Skeletal muscle cell (primary cell): ENCODE measurements around the gene SCN1A.
"Not testable (repeated sequence)": the region's sequence is repeated elsewhere in the genome, so short reads cannot be mapped to it uniquely, and the experiment has no call there.

Experiments
- DNase-seq: peaks from one replicate; pipeline ENCODE4 v3.0.0-alpha.2; 2010; ENCODE audit warnings: low read depth
- H3K4me3 ChIP-seq: 2 replicates; pipeline ENCODE4 v1.5.1; 2011; ENCODE audit warnings: low read depth, mild to moderate bottlenecking, control low read depth, low read length, moderate library complexity

The SCN1A gene

GRCh38 chr2:166138144-166138543 lies 10.3 kb upstream of the SCN1A start:
- no peak for DNase-seq

GRCh38 chr2:166137331-166137730 lies 9.5 kb upstream of the SCN1A start:
- DNase-seq: no peak
- no peak overlapping the region for H3K4me3 ChIP-seq

More at GRCh38 chr2:166138144-166138543, 10.3 kb upstream of the SCN1A start:
- no peak overlapping the region for H3K4me3 ChIP-seq

DNA sequence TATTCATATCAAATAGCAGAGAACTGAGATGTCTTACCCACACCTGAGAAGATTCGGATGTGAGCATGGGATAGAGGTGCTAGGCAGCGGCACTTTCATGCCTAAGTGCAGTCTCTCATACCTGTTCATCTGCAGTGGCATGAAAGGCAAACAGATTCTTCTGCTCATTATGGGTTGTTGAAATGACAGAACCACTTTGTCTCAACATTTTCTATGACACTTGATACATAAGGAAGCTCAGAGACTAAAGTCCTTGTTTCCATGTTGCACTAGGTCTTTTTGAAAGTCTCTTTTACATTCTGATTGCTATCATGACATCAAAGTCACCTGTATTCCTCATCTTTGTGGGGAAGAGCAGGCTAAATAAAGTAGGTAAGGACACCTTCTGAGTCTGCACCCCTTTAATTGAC lies 8.0 kb upstream of the SCN1A start:
- H3K4me3 ChIP-seq: no peak overlapping the region
- DNase-seq: no peak

DNA sequence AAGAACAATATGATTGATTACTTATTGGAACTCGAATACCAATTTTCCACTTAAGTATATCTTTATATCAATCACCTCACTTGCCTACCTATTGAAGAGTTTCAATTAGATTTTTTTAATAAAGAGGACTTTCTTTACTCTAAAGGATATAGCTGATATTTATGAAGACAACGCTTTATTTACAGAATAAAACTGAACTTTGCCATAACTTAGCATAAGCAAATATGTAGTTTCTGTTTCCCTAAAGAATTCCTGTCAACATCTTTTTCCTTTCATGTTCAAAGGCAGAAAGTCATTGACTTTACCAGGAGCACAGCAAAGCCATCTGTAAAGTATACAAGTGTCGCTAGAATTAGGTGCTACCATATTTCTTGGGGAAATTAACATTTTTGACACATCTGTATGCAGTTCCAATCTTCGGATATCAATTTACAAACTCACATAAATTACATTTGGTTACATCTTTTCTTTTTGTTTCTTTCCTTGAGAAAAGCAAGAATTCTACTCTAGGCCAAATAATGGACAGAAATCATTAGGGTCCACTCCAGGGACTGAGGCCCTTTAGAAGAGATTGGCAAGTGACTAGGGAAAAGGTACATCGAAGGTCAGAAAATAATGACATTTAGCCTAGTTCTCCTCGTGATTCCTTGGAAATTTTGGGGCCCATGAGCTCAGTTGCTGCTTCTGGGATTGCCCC lies 7.5 kb upstream of the SCN1A start:
- DNase-seq: no peak
- no peak overlapping the region for H3K4me3 ChIP-seq

DNA sequence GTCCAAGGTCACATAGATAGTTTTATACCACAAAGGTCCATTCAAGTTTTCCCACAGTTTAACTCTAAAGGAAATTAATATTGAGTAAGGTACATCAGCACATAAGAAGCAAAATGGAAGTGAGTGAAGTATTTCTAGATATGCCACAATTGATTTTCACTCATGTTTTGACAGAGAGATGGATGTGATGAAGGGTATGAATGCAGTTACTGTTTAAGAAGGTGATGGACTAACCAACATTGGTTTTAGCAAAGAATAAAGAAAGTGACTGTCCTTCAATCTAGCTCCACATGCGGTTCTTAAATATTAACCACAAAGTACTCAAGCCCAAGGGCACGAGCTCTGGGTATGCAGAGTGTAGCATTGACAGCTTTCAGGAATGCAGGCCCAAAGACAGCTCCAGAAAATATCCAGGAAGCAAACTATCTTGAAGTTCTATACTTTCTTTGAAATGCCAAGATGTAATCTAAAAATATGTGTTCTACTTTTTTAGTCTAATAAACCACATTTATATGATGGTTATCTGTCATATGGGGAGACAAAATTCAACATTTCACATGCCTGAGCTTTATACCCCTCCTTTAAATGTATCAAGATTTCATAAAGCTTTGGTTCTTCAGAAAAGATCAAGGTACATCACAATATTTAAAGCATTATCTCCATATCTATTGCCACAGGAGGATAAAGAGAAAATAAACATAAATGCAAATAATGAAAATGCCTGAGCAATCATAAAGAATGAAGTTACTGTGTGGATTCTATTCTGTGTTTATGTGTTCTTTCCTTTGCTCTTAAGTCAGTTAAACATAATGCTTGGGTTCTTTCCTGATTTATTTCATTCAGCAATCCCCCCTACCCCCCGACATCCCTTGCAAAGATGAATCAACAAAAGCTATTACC lies 6.7 kb upstream of the SCN1A start:
- no peak overlapping the region for H3K4me3 ChIP-seq
- no peak for DNase-seq

- no peak for DNase-seq
- H3K4me3 ChIP-seq: no peak overlapping the region
Observed at GRCh38 chr2:166133653-166134052, 5.8 kb upstream of the SCN1A start.

DNA sequence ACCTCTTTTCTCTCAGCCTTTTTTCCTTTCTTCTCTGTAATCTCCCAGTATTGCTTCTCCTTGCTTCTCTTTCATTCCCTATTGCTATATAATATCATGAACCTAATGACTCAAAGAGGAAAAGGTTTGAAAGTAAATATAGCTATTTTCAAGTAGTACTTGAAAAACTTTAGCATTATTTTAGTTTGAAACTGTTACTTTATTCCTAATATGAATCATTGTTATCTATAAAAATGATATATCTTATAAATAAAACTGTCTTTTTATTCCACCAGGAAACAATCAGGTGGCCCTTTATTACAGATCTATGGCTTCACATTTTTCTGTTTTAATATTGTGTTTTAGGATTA lies 311 bp upstream of the SCN1A start:
- DNase-seq: no peak
- no peak overlapping the region for H3K4me3 ChIP-seq

DNA sequence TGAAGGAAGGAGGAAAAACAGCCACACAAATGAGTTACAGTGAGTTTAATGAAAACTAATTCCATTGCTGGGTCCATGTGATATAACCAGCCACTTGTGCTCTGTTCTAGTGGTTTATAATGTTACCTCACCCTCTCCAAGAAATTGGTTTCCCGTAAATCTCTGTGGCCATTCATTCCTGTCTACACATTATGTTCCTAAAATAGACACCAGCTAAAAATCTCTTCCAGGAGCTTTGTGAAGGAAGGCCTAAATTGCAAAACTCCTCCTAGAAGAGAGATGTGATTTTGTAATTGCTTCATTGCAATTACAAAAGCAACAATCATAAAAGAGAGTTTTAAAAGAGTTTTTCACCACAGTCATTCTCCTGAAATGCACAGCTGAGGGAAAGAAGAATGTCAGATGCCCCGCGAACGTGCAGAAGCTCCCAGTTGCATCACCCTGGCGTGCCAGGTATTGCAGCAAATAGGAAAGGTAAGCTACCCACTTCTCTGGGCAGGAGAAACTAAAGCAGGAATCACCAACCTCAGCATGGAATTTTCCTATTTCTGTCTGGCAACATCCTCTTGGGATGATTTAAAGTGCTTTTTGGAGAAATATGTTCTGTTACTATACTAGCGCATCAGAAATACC lies 1.7 kb downstream of the SCN1A start:
- H3K4me3 ChIP-seq: no peak overlapping the region
- DNase-seq: peak; percentile 40

GRCh38 chr2:166125557-166125956 lies 2.3 kb downstream of the SCN1A start:
- no peak for DNase-seq
- H3K4me3 ChIP-seq: no peak overlapping the region

- H3K4me3 ChIP-seq: no peak overlapping the region
- DNase-seq: no peak
Observed at GRCh38 chr2:166118180-166118579, 9.6 kb downstream of the SCN1A start.

- no peak overlapping the region for H3K4me3 ChIP-seq
- DNase-seq: no peak
Observed at GRCh38 chr2:166117491-166117890, 10.3 kb downstream of the SCN1A start.

- no peak overlapping the region for H3K4me3 ChIP-seq
- DNase-seq: no peak
Observed at GRCh38 chr2:166115589-166115988, 12.2 kb downstream of the SCN1A start.

DNA sequence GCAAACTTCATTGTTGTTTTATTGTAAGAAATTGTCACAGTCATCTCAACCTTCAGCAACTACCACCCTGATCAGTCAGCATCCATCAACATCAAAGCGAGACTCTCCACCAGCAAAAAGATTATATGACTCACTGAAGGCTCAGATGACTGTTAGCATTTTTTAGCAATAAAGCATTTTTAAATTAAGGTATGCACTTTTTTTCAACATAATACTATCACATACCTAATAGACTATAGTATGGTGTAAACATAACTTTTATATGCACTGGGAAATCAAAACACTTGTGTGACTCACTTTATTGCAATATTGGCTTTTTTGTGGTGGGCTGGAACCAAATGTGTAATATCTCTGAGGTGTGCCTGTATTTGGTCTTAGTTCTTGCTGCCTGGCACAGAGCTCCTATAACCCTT lies 15.6 kb downstream of the SCN1A start:
- no peak for DNase-seq

GRCh38 chr2:166106431-166107015 lies 21.3 kb downstream of the SCN1A start:
- no peak for DNase-seq
- no peak overlapping the region for H3K4me3 ChIP-seq

More for the DNA sequence above, 15.6 kb downstream of the SCN1A start:
- no peak overlapping the region for H3K4me3 ChIP-seq

DNA sequence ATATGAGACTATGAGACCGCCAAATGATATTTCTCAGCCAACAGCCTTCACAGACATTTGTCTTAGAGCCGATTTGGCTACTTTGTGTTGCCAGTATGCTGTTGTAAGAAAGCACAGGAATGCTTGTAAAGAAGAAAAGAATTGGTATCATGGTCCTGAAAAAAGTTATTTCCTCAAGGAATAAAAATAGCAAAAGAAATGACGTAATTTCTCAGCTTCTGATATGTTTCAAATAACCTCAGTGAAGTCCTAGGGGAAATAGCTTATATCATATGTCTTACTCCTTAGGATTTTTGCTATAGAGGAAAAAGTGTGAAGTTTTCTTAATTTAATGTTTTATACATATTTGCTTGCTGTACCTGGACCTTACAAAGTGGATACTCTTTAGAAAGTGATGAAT lies 23.0 kb downstream of the SCN1A start:
- H3K4me3 ChIP-seq: no peak overlapping the region
- DNase-seq: no peak

GRCh38 chr2:166104084-166104483 lies 23.7 kb downstream of the SCN1A start:
- DNase-seq: no peak
- no peak overlapping the region for H3K4me3 ChIP-seq

- not testable (repeated sequence) for DNase-seq, H3K4me3 ChIP-seq
Observed at GRCh38 chr2:166103277-166103676, 24.5 kb downstream of the SCN1A start.

DNA sequence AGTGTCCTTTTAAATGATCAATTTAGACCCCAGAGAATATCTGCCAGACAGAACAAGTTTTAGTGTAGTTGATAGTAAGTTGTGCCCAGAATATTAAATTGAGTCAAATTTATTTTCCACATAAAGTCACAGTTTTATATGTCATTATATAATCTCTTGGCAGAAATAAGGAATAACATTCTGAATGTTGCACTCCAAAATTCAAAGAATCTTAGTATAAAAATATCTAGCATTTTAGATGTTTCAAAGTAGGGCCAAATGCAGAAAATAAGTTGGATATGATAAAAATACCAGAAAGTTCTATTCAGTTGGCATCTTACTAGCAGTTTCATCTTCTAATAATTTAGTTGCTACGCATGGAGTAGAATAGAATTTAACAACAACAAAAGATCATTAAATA lies 33.5 kb downstream of the SCN1A start:
- H3K4me3 ChIP-seq: no peak overlapping the region

GRCh38 chr2:166092889-166093288 lies 34.9 kb downstream of the SCN1A start:
- DNase-seq: peak; percentile 28
- no peak overlapping the region for H3K4me3 ChIP-seq

More for the DNA sequence above, 33.5 kb downstream of the SCN1A start:
- DNase-seq: no peak

DNA sequence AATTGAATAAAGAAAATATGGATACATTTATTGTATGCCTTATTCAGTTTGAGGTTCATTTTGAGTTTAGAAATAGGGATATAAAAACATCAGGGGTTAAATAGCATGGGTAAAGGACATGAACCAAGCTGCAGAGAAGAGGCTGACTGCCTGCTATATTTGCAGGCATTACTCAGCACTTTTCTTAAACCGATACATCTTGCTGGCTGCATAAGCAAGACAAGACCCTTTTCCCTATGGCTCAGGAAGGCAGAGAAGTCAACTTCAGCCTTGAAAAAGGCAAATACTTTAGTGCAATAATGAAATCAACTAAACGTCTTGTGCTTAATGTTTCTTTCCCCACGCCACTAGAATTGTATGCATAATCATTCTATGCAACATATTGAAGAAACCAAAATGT lies 36.4 kb downstream of the SCN1A start:
- no peak for DNase-seq
- H3K4me3 ChIP-seq: no peak overlapping the region
